Peyer's patch (tissue), 4 donors: ENCODE results near the gene RELCH.

Experiments used
- CTCF ChIP-seq, 6 experiments: fragments of 450-650 bp in 4 of 6; fragments of 200-600 bp in 2 of 6; sonication (generic) in 1 of 6; IDR thresholded peaks; one replicate each; pipeline ENCODE4 v1.5.1; 2017 to 2019; ENCODE audit warnings: antibody characterized with exemption in 6 of 6, mild to moderate bottlenecking in 3 of 6, moderate library complexity in 1 of 6
- POLR2A ChIP-seq, 2 donors: fragments of 450-650 bp; IDR thresholded peaks; one replicate each; pipeline ENCODE4 v1.5.1; 2017; ENCODE audit warnings: antibody characterized with exemption in 2 of 2, mild to moderate bottlenecking in 2 of 2, moderate library complexity in 2 of 2

GRCh38 chr18:62289047-62289446 lies 102.0 kb downstream of the RELCH start:
- TF ChIP-seq POLR2A (IDR thresholded peaks at IDR 0.05) = no peak
- TF ChIP-seq CTCF (IDR thresholded peaks at IDR 0.05) = no peak
